Colonic mucosa (tissue), 4 donors: Measurements from ENCODE around the gene ERICH6. TPM values are rescaled to one million over a fixed set of nuclear protein-coding genes. Genes with fewer than 3 reads are reported as not detected.

ENCODE experiments used
- DNase-seq: peaks from one replicate; pipeline ENCODE4 v3.0.0-alpha.2; 2020
- H3K27ac ChIP-seq: fragments of 200-600 bp; one replicate; pipeline ENCODE4 v1.8.0; 2021
- H3K27me3 ChIP-seq: fragments of 200-600 bp; one replicate; pipeline ENCODE4 v1.8.0; 2021
- H3K36me3 ChIP-seq: fragments of 200-600 bp; one replicate; pipeline ENCODE4 v1.8.0; 2021
- H3K4me1 ChIP-seq: fragments of 200-600 bp; one replicate; pipeline ENCODE4 v1.8.0; 2021; ENCODE audit warnings: mild to moderate bottlenecking
- H3K4me3 ChIP-seq: fragments of 200-600 bp; one replicate; pipeline ENCODE4 v1.8.0; 2021
- H3K9ac ChIP-seq, 2 donors: one replicate each; pipeline ENCODE4 v1.7.0; 2013; ENCODE audit warnings: control low read depth in 2 of 2, low read depth in 2 of 2, low read length in 2 of 2
- H3K9me3 ChIP-seq: fragments of 200-600 bp; one replicate; pipeline ENCODE4 v1.8.0; 2021
- CTCF ChIP-seq: fragments of 200-600 bp; IDR thresholded peaks from one replicate; pipeline ENCODE4 v1.8.0; 2022; ENCODE audit warnings: antibody characterized with exemption, mild to moderate bottlenecking
- intact Hi-C: fragments of 100-400 bp; cut with DNase I; formaldehyde crosslinking; loops from one replicate; pipeline ENCODE4 v1.14.1; 2022
- total RNA-seq, 2 donors: library from RNA; stranded (reverse); fragmentation: NEBNext Ultra II Directional in 1 of 2; extraction: Animal tissue kit (Norgen Biotek cat#: 25700) in 1 of 2; gene quantifications; one replicate each; pipeline ENCODE4 v1.2.1, GENCODE V29; 2021
- donor health status: healthy.
- donor health status: DM: no; HTN: no; CAD: no.
- donor health status: DM: no; HTN: no; CAD: no.

Gene ERICH6
- total RNA-seq, 2 donors from 2014 or later = not detected

DNA sequence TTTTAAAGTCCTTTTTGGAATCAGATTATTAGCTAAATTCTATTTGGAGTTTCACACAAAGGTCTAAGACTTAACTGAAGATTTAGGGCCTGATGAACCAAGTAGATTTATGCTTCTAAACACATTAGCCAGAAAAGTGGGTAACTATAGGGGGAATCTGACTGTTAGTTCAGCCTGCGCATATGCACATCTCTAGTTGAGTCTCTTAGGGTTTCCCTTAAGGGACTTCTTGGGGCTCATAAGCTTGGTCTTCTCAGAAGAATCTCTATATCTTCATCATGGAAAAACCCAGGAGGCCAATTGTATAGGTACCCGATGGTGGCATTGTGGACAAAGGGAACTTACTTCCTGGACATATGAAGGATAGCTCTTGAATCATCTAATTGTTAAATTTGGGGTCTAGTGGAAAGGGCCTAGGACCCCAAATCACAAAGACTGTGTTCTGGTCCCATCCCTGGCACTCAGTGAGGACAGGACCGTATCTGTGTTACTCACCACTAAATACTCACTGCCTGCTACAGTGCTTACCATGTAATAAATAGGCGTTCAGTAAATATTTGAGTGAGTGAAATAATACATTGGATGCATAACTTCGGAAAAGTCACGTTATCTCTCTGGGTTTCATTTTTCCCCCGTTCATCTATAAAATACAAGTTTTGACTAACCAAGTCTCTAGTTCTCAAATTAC, 83.6 kb downstream of the ERICH6 start:
- Histone ChIP-seq H3K27me3 (no peaks in the 10 kb centered on the region), H3K27ac (no peak overlapping the region), H3K4me3 (no peak overlapping the region), H3K9me3 (no peaks in the 10 kb centered on the region), H3K9ac (no peak overlapping the region), H3K36me3 (no peaks in the 10 kb centered on the region), H3K4me1 (no peaks in the 10 kb centered on the region)
- TF ChIP-seq CTCF = no peak
- intact Hi-C loops = no loop called here
- no peak for DNase-seq

GRCh38 chr3:150613709-150614480, 89.8 kb downstream of the ERICH6 start:
- Histone ChIP-seq H3K36me3 (no peaks in the 10 kb centered on the region), H3K27me3 (no peaks in the 10 kb centered on the region), H3K4me3 (no peak overlapping the region), H3K9ac (no peak overlapping the region), H3K9me3 (no peaks in the 10 kb centered on the region), H3K4me1 (no peaks in the 10 kb centered on the region), H3K27ac (no peak overlapping the region)
- intact Hi-C loops = no loop called here
- no peak for DNase-seq
- TF ChIP-seq CTCF = no peak

DNA sequence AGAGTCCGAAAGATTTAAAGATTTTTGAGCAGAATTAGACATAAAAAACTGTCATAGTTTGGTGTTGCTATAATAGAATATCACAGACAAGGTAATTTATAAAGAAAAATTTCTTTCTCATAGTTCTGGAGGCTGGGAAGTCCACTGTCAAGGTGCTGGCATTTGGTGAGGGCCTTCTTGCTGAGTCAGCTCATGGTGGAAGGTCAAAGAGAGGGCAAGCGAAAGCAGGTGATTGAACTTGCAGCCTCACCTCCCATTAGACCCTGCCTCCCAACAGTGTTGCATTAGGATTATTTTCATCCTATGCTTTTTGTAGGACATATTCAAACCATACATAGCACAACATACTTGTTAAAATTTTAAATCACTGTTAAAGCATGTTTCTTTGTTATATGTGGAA, 90.7 kb downstream of the ERICH6 start:
- Histone ChIP-seq H3K9ac (no peak overlapping the region), H3K4me3 (no peak overlapping the region), H3K36me3 (no peaks in the 10 kb centered on the region), H3K4me1 (no peaks in the 10 kb centered on the region), H3K9me3 (no peaks in the 10 kb centered on the region), H3K27me3 (no peaks in the 10 kb centered on the region), H3K27ac (no peak overlapping the region)
- DNase-seq = no peak
- TF ChIP-seq CTCF = no peak
- intact Hi-C loops = no loop called here

DNA sequence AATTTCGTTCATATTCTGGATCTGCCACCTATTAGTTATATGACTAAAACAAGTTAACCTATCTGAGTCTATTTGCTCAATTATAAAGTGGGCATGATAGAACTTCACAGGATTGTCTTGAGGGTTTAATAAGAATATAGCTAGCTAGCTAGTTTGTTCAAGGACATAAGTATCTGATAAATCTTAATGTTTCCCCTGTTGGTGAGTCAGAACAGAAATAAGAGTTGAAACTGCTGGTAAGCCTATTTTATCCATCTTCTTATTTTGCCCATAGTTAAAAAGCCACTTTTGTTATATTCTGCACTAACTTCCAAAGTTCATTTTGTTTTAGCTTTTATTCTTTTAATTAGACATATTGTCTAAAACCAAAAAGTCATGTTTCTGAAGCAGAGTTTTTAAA, 91.2 kb downstream of the ERICH6 start:
- Histone ChIP-seq H3K4me1 (peaks cover 3% of the 10 kb centered on the region), H3K36me3 (no peaks in the 10 kb centered on the region), H3K4me3 (no peak overlapping the region), H3K27me3 (no peaks in the 10 kb centered on the region), H3K9me3 (no peaks in the 10 kb centered on the region), H3K9ac (no peak overlapping the region), H3K27ac (no peak overlapping the region)
- DNase-seq = no peak
- no peak for TF ChIP-seq CTCF
- intact Hi-C loops = no loop called here

GRCh38 chr3:150611666-150612065, 92.1 kb downstream of the ERICH6 start:
- Histone ChIP-seq H3K27me3 (no peaks in the 10 kb centered on the region), H3K27ac (no peak overlapping the region), H3K9me3 (no peaks in the 10 kb centered on the region), H3K9ac (no peak overlapping the region), H3K4me1 (peaks cover 7% of the 10 kb centered on the region), H3K36me3 (no peaks in the 10 kb centered on the region), H3K4me3 (no peak overlapping the region)
- intact Hi-C loops = no loop called here
- TF ChIP-seq CTCF = no peak
- no peak for DNase-seq
